HG03039 (cell line): ENCODE results near the gene TAX1BP1.

Experiments
- ATAC-seq: cut with Tn5 transposase; IDR thresholded peaks from one replicate; pipeline ENCODE4 v1.9.1; 2021; ENCODE audit warnings: mild to moderate bottlenecking, moderate library complexity; ENCODE audit not compliant: unreplicated experiment

Gene TAX1BP1

DNA sequence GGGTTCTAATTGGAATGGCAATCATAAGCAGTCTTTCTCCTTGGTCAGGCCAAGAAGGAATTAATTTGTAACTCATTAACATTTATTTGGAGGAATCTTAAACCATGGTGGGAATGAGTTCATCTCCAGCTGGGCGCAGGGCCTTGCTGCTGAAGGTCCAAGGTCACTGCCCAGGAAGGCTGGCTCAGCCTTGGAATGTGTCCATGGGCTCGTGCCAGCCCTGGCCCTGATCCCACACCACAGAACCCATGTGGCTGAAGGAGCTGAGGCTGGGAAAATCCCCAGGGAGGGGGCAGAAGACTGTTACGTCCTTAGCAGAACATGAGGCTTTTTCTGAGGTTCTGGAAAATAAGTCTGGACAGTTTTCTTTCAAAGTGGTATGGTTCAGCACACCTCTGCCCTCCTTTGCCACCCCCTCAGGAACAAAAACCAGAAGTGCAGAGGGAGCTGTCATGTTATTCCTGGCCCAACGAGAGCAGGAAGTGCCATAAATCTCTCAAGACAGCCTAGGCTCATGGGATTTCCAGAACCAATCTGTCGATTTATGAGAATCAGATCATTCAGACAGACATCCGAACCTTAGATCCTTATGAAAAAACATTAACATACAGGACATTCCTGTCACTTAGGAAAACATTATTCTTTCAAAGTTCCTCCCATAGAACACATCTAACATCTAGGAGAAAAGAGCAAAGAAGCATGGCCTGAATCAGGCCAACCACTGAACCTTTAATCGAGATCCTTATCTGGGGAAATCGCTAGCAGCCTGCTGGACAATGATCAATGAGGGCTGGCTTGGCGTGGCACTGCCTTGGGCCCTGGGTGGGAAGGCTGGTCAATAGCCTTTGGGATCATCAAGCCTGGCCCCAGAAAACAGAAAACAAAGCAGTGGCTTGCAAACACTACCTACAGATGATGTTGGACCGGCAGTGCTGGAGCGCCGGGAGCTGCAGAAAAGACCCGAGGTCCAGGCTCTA lies 134.3 kb downstream of the TAX1BP1 start:
- no peak for ATAC-seq

DNA sequence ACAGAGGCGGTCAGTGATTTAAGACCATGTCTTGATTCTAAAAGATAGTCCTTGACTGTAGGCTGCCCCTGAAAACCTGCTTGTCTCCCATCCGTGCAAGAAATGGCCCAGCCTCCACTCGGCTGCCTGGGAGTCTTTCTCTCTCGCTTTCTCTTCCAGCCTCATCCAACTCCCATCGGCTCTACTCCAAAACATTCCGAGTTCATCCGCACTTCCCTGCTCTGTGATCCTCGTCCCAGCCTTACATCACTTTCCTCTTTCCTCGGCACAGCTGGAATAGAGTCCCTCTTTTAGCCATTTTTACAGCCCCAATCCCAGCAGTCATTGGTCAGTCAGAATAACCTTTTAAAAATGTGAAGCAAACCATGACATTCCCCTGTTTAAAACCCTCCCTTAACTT lies 135.1 kb downstream of the TAX1BP1 start:
- ATAC-seq = no peak

GRCh38 chr7:27875832-27876231 lies 135.9 kb downstream of the TAX1BP1 start:
- ATAC-seq = no peak

DNA sequence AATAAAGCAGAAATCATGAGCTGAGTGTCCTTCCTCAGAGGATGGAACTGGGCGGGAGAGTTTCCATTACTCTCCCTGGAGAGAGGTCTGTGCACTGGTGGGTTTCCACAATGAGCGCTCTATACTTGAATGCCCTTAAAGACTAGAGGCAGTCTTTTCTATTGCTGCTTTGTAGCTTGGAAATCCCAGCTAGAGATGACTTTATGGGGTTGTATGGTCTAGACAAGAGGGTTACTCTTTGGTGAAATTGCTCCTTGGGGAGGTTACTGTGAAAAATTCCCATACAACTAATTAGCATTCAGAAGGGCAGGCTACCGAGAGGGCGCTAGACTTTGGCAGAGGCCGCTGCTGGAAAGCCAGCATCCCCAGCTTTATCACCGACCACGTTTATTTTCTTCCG lies 136.8 kb downstream of the TAX1BP1 start:
- ATAC-seq = no peak
